WERI-Rb-1 (cell line): ENCODE measurements around the gene MAP3K15.

Experiments used
- DNase-seq: peaks from one replicate; pipeline ENCODE4 v3.0.0-alpha.2; 2020
- H3K27ac ChIP-seq: fragments of 250-450 bp; sonication (Bioruptor Pico); 2 replicates; pipeline ENCODE4 v1.5.1; 2020; ENCODE audit warnings: mild to moderate bottlenecking, moderate library complexity
- H3K27me3 ChIP-seq: fragments of 250-450 bp; sonication (Bioruptor Pico); 2 replicates; pipeline ENCODE4 v1.5.1; 2021; ENCODE audit warnings: mild to moderate bottlenecking, low read depth, moderate library complexity; ENCODE audit not compliant: insufficient read depth, severe bottlenecking
- H3K36me3 ChIP-seq: fragments of 250-450 bp; sonication (Bioruptor Pico); 2 replicates; pipeline ENCODE4 v1.5.1; 2020; ENCODE audit warnings: mild to moderate bottlenecking, moderate library complexity
- H3K4me3 ChIP-seq: 2 replicates; pipeline ENCODE4 v1.5.1; 2011; ENCODE audit warnings: low read depth, mild to moderate bottlenecking, control low read depth, low read length
- H3K9me3 ChIP-seq: fragments of 250-450 bp; sonication (Bioruptor Pico); 2 replicates; pipeline ENCODE4 v1.5.1; 2021; ENCODE audit warnings: mild to moderate bottlenecking, moderate library complexity; ENCODE audit not compliant: severe bottlenecking
- TF ChIP-seq, protein P1 (sequence below): IDR thresholded peaks from 2 replicates; pipeline ENCODE4 v1.5.1; 2011; ENCODE audit warnings: low read depth, mild to moderate bottlenecking, control low read depth, inconsistent platforms, low read length

The MAP3K15 gene, protein sequence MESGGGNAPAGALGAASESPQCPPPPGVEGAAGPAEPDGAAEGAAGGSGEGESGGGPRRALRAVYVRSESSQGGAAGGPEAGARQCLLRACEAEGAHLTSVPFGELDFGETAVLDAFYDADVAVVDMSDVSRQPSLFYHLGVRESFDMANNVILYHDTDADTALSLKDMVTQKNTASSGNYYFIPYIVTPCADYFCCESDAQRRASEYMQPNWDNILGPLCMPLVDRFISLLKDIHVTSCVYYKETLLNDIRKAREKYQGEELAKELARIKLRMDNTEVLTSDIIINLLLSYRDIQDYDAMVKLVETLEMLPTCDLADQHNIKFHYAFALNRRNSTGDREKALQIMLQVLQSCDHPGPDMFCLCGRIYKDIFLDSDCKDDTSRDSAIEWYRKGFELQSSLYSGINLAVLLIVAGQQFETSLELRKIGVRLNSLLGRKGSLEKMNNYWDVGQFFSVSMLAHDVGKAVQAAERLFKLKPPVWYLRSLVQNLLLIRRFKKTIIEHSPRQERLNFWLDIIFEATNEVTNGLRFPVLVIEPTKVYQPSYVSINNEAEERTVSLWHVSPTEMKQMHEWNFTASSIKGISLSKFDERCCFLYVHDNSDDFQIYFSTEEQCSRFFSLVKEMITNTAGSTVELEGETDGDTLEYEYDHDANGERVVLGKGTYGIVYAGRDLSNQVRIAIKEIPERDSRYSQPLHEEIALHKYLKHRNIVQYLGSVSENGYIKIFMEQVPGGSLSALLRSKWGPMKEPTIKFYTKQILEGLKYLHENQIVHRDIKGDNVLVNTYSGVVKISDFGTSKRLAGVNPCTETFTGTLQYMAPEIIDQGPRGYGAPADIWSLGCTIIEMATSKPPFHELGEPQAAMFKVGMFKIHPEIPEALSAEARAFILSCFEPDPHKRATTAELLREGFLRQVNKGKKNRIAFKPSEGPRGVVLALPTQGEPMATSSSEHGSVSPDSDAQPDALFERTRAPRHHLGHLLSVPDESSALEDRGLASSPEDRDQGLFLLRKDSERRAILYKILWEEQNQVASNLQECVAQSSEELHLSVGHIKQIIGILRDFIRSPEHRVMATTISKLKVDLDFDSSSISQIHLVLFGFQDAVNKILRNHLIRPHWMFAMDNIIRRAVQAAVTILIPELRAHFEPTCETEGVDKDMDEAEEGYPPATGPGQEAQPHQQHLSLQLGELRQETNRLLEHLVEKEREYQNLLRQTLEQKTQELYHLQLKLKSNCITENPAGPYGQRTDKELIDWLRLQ (N-terminal part only)

DNA sequence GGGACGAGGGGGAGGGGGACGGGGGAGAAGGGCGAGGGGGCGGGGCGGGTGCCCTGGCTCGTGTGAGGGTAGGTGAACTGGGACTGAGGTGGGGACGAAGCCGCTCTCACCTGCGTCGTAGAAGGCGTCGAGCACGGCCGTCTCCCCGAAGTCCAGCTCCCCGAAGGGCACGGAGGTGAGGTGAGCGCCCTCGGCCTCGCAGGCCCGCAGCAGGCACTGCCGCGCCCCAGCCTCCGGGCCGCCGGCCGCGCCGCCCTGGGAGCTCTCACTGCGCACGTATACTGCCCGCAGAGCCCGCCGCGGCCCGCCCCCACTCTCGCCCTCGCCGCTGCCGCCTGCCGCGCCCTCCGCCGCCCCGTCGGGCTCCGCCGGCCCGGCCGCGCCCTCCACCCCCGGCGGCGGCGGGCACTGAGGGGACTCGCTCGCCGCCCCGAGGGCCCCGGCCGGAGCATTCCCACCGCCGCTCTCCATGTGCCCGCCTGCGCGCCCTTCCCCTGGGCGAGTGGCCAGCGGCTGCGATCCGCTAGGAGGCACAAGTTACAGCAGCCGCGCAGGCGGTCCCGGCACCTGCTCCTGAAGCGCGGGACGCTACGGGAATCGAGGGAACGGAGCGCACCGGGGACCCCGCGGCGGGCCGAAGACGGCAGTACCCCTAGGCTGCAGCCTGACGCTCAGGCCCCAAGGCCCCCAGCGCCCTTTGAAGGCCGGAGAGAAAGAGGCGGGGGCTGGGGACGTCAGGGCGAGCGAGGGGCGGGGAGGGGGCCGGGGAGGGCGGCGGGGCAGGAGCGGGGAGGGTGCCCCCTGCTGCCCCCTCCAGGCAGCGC lies at the start of gene MAP3K15:
Gene MAP3K15, minus strand, starts transcription at position 718 of the 824 bp plus-strand sequence. Its CDS starts 247 bp downstream, at position 471.
- Histone ChIP-seq H3K36me3 (no peaks in the 10 kb centered on the region), H3K4me3 (peak within 1 kb of the TSS; percentile 32), H3K27ac (no peak within 1 kb of the TSS), H3K27me3 (peaks cover 10% of the 10 kb centered on the region), H3K9me3 (no peaks in the 10 kb centered on the region)
- TF ChIP-seq, protein P1, sequence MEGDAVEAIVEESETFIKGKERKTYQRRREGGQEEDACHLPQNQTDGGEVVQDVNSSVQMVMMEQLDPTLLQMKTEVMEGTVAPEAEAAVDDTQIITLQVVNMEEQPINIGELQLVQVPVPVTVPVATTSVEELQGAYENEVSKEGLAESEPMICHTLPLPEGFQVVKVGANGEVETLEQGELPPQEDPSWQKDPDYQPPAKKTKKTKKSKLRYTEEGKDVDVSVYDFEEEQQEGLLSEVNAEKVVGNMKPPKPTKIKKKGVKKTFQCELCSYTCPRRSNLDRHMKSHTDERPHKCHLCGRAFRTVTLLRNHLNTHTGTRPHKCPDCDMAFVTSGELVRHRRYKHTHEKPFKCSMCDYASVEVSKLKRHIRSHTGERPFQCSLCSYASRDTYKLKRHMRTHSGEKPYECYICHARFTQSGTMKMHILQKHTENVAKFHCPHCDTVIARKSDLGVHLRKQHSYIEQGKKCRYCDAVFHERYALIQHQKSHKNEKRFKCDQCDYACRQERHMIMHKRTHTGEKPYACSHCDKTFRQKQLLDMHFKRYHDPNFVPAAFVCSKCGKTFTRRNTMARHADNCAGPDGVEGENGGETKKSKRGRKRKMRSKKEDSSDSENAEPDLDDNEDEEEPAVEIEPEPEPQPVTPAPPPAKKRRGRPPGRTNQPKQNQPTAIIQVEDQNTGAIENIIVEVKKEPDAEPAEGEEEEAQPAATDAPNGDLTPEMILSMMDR: peak; percentile 20; the same call in 1 of the 2 replicates
- DNase-seq: peak; percentile 38

DNA sequence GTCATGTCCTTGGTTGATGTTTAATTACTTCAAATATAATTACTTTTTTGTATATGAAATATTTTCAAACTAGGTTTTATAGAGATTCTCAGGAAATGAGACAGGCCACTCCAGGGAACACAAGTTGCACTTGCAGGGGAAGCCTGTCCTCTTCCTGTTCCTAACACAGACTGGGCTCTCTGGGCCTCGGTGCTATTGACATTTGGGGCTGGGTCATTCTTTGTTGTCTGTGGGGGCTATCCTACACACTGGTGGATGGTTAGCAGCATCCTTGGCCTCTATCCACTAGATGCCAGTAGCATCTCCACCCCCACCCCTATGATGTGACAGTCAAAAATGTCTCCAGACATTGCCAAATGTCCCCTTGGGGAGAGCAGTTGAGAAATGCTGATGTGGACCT lies 49.3 kb upstream of the MAP3K15 start:
- no peak overlapping the region for H3K27ac ChIP-seq
- no peak for DNase-seq

DNA sequence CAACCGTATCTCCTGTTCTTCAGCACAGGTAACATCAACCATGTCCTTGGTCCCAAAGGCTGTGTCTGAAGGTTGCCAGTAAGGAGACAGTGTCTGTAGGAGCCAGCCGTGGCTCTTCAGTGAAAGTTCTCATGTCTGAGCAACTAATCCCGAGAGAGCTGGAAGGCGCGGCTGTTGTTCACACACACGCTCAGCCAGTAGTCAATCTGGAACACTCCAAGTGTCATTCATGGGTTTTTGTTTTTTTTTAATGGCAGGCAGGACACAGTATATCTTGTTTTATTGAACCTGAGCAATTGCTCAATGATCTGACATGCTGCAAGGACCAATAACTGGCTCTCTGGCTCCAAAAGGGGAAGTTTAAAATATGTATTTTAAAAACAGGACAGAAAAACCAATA lies 48.4 kb upstream of the MAP3K15 start:
- Histone ChIP-seq H3K9me3 (no peaks in the 10 kb centered on the region), H3K36me3 (no peaks in the 10 kb centered on the region), H3K27me3 (no peaks in the 10 kb centered on the region), H3K4me3 (no peak overlapping the region), H3K27ac (no peak overlapping the region)
- TF ChIP-seq, protein P1: no peak
- DNase-seq: no peak

More for the DNA sequence above, 49.3 kb upstream of the MAP3K15 start:
- H3K9me3 ChIP-seq: no peaks in the 10 kb centered on the region
- no peaks in the 10 kb centered on the region for H3K36me3 ChIP-seq
- no peak overlapping the region for H3K4me3 ChIP-seq
- TF ChIP-seq, protein P1: no peak
- no peaks in the 10 kb centered on the region for H3K27me3 ChIP-seq

DNA sequence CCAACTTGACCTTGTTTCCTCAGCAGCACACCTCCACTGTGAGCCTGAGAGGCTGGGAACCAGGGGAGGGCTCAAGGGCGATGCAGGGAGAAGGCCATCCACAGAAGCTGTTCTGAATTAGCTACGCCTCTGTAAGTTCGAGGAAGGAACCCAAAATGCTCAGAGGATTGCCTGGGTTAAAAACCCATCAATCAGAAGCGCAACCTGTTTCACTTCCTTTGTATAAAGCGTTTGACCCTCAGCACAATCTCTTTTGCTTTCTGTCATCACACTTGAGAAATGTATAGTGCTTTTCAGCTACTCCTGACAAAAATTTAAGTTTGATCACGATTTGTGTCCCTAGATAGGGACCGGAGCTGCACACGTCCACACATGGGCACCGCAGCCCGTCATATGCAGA lies 48.0 kb upstream of the MAP3K15 start:
- Histone ChIP-seq H3K4me3 (no peak overlapping the region), H3K36me3 (no peaks in the 10 kb centered on the region), H3K9me3 (no peaks in the 10 kb centered on the region), H3K27me3 (no peaks in the 10 kb centered on the region), H3K27ac (no peak overlapping the region)
- TF ChIP-seq, protein P1: no peak
- DNase-seq: no peak

DNA sequence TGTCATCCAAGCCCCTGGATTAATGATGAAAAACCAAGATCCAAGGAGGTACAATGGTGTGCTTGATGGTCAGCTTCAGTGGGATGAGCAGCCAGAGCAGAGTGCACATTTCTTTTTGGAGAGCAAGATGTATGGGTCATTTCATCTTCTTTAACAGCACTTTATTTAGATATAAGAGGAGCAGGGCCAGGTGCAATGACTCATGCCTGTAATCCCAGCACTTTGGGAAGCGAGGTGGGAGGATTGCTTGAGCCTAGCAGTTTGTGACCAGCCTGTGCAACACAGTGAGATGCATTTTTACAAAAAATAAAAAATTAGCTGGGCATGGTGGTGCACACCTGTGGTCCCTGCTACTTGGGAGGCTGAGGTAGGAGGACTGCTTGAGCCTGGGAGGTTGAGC lies 45.3 kb upstream of the MAP3K15 start:
- no peaks in the 10 kb centered on the region for H3K36me3 ChIP-seq
- DNase-seq: no peak
- H3K27me3 ChIP-seq: no peaks in the 10 kb centered on the region
- H3K27ac ChIP-seq: no peak overlapping the region
- TF ChIP-seq, protein P1: no peak
- no peak overlapping the region for H3K4me3 ChIP-seq
- H3K9me3 ChIP-seq: no peaks in the 10 kb centered on the region
